GM12878 (cell line): ENCODE measurements around the gene MYMX. TPM values are rescaled to one million over a fixed set of nuclear protein-coding genes. Genes with fewer than 3 reads are reported as not detected.
A peak's percentile ranks its signal among the peaks of the same experiment; 100 is the strongest.

ENCODE experiments used
- ATAC-seq: fragments of 200-7000 bp; cut with Tn5 transposase; 3 replicates; pipeline ENCODE4 v1.9.1; 2020; ENCODE audit warnings: mild to moderate bottlenecking, moderate library complexity
- BruUV-seq: library from RNA; stranded (reverse); fragments of 400-500 nt; replicated peaks from 2 replicates; lab custom pipeline; 2021; lab: Mats Ljungman, UMichigan
- CTCF ChIA-PET: fragments of 300-600 bp; sonication (Branson Sonifier 250); formaldehyde crosslinking; extraction: SDS; loops from one replicate; lab custom pipeline; 2021; ENCODE audit warnings: inconsistent platforms; lab: Yijun Ruan, JAX
- POLR2A ChIA-PET: fragments of 350-600 bp; formaldehyde crosslinking; extraction: SDS; loops from one replicate; lab custom pipeline; 2021; ENCODE audit warnings: inconsistent platforms; lab: Charles Lee
- RAD21 ChIA-PET: fragments of 300-600 bp; sonication (Branson Sonifier 250); formaldehyde crosslinking; loops from one replicate; lab custom pipeline; 2023; ENCODE audit warnings: antibody characterized with exemption; ENCODE audit not compliant: unreplicated experiment; lab: Charles Lee
- SMC1A ChIA-PET: fragments of 300-600 bp; sonication (Branson Sonifier 250); formaldehyde crosslinking; loops from one replicate; lab custom pipeline; 2023; ENCODE audit not compliant: unreplicated experiment, uncharacterized antibody; lab: Charles Lee
- DNase-seq: peaks from one replicate; pipeline ENCODE4 v3.0.0-alpha.2; 2011; ENCODE audit warnings: low read depth, low spot score
- FAIRE-seq: peaks from 3 replicates; lab custom pipeline; 2011; peaks lifted over from hg19 to GRCh38; lab: Jason Lieb, UNC
- H2AFZ ChIP-seq: 2 replicates; pipeline ENCODE4 v1.6.0; 2011; ENCODE audit warnings: low read depth, low read length, control low read depth; ENCODE audit not compliant: control insufficient read depth
- H3K27ac ChIP-seq: 2 replicates; pipeline ENCODE4 v1.5.1; 2011; ENCODE audit warnings: control low read depth; ENCODE audit not compliant: control insufficient read depth, insufficient read depth
- H3K27me3 ChIP-seq, 2 experiments: replicated peaks in 1 of 2; 2 replicates each; pipeline versions ENCODE4 v1.6.0 to v1.6.1; 2011; ENCODE audit warnings: low read length in 1 of 2; ENCODE audit not compliant: control insufficient read depth in 2 of 2, insufficient read depth in 2 of 2
- H3K36me3 ChIP-seq, 2 experiments: 2 replicates each; pipeline ENCODE4 v1.5.1; 2011; ENCODE audit warnings: low read length in 1 of 2; ENCODE audit not compliant: control insufficient read depth in 2 of 2, insufficient read depth in 2 of 2
- H3K4me1 ChIP-seq: 2 replicates; pipeline ENCODE4 v1.6.1; 2011; ENCODE audit warnings: mild to moderate bottlenecking, low read length, moderate library complexity, mixed read lengths; ENCODE audit not compliant: control insufficient read depth, insufficient read depth
- H3K4me2 ChIP-seq: 2 replicates; pipeline ENCODE4 v1.6.0; 2011; ENCODE audit warnings: control low read depth; ENCODE audit not compliant: control insufficient read depth, insufficient read depth
- H3K4me3 ChIP-seq: fragments of 200-600 bp; sonication (generic); 2 replicates; pipeline ENCODE4 v1.5.1; 2016
- H3K79me2 ChIP-seq: 2 replicates; pipeline ENCODE4 v1.6.0; 2011; ENCODE audit warnings: low read length; ENCODE audit not compliant: control insufficient read depth, insufficient read depth
- H3K9ac ChIP-seq: 2 replicates; pipeline ENCODE4 v1.8.0; 2011; ENCODE audit warnings: low read length, control low read depth, mixed read lengths; ENCODE audit not compliant: control insufficient read depth, insufficient read depth
- H3K9me3 ChIP-seq: replicated peaks from 3 replicates; pipeline ENCODE4 v1.5.1; 2011; ENCODE audit warnings: mild to moderate bottlenecking, low read length; ENCODE audit not compliant: control insufficient read depth, insufficient read depth
- H4K20me1 ChIP-seq: 2 replicates; pipeline ENCODE4 v1.6.0; 2011; ENCODE audit not compliant: control insufficient read depth, insufficient read depth
- BCL11A ChIP-seq: IDR thresholded peaks from 2 replicates; pipeline ENCODE4 v1.6.1; 2011; ENCODE audit warnings: low read depth, low read length
- CBX5 ChIP-seq: sonication (generic); IDR thresholded peaks from 2 replicates; pipeline ENCODE4 v1.6.1; 2016; ENCODE audit warnings: low read depth, moderate library complexity, mild to moderate bottlenecking, inconsistent platforms
- CHD1 ChIP-seq: IDR thresholded peaks from 2 replicates; pipeline ENCODE4 v1.6.1; 2012; ENCODE audit warnings: low read depth, low read length, improper control_type of control experiment
- CHD4 ChIP-seq: fragments of 200-600 bp; sonication (generic); IDR thresholded peaks from 2 replicates; pipeline ENCODE4 v1.6.1; 2016; ENCODE audit warnings: mild to moderate bottlenecking
- CREB1 ChIP-seq: IDR thresholded peaks from 2 replicates; pipeline ENCODE4 v1.6.1; 2012; ENCODE audit warnings: low read depth, mild to moderate bottlenecking, inconsistent platforms
- EGR1 ChIP-seq, 2 experiments: IDR thresholded peaks; 1 replicate in 1 of 2; 2 replicates in 1 of 2; pipeline ENCODE4 v1.6.1; 2011 to 2012; ENCODE audit warnings: low read depth in 2 of 2, low read length in 2 of 2, borderline replicate concordance in 1 of 2, mild to moderate bottlenecking in 1 of 2, moderate library complexity in 1 of 2
- ETV6 ChIP-seq, 2 experiments: fragments of 450-650 bp in 1 of 2; IDR thresholded peaks in 1 of 2; conservative IDR thresholded peaks in 1 of 2; 2 replicates each; pipeline ENCODE4 v1.6.1; 2014; ENCODE audit warnings: antibody characterized with exemption in 1 of 2, borderline replicate concordance in 1 of 2, low read depth in 1 of 2, mild to moderate bottlenecking in 1 of 2, moderate library complexity in 1 of 2
- FOXK2 ChIP-seq: fragments of 450-650 bp; IDR thresholded peaks from 2 replicates; pipeline ENCODE4 v1.6.1; 2017; ENCODE audit warnings: mild to moderate bottlenecking, moderate library complexity
- FOXM1 ChIP-seq: IDR thresholded peaks from 2 replicates; pipeline ENCODE4 v1.6.1; 2012; ENCODE audit warnings: low read depth, mild to moderate bottlenecking, inconsistent platforms, low read length, moderate library complexity
- KLF5 ChIP-seq: fragments of 450-650 bp; IDR thresholded peaks from 2 replicates; pipeline ENCODE4 v1.6.1; 2014; ENCODE audit warnings: mild to moderate bottlenecking; ENCODE audit not compliant: partially characterized antibody
- MXI1 ChIP-seq: fragments of 150-350 bp; IDR thresholded peaks from 2 replicates; pipeline ENCODE4 v1.6.1; 2011; ENCODE audit warnings: low read depth, mild to moderate bottlenecking, inconsistent platforms, low read length, improper control_type of control experiment
- NFYB ChIP-seq: IDR thresholded peaks from 2 replicates; pipeline ENCODE4 v1.6.1; 2011; ENCODE audit warnings: low read depth, mild to moderate bottlenecking, low read length, improper control_type of control experiment, moderate library complexity; ENCODE audit not compliant: insufficient read depth
- NR2F1 ChIP-seq: fragments of 450-650 bp; conservative IDR thresholded peaks from 2 replicates; pipeline ENCODE4 v1.6.1; 2017; ENCODE audit warnings: mild to moderate bottlenecking
- RFX5 ChIP-seq: IDR thresholded peaks from 2 replicates; pipeline ENCODE4 v1.6.1; 2011; ENCODE audit warnings: low read depth, low read length, improper control_type of control experiment
- SREBF2 ChIP-seq: IDR thresholded peaks from 2 replicates; pipeline ENCODE4 v1.6.1; 2012; ENCODE audit warnings: mild to moderate bottlenecking, low read length
- TCF12 ChIP-seq: IDR thresholded peaks from 2 replicates; pipeline ENCODE4 v1.6.1; 2011; ENCODE audit warnings: low read depth, mild to moderate bottlenecking, low read length
- WRNIP1 ChIP-seq: IDR thresholded peaks from 2 replicates; pipeline ENCODE4 v1.6.1; 2011; ENCODE audit warnings: low read depth, low read length, improper control_type of control experiment, borderline replicate concordance
- ZNF274 ChIP-seq: IDR thresholded peaks from one replicate; pipeline ENCODE4 v1.8.0; 2011; ENCODE audit not compliant: insufficient read length, insufficient read depth
- WGBS: methylation state at CpG from one replicate; pipeline ENCODE4 v1.1.6; 2016; ENCODE audit warnings: low lambda C conversion rate; ENCODE audit not compliant: insufficient replicate concordance, insufficient coverage; ENCODE audit errors: missing lambda C conversion rate; 5-methylcytosine and 5-hydroxymethylcytosine counted together
- in situ Hi-C: fragments of 300-500 bp; cut with MboI; formaldehyde crosslinking; loops from 9 replicates; pipeline ENCODE4 v1.14.3; 2018; ENCODE audit warnings: mixed read lengths
- intact Hi-C: fragments of 100-400 bp; cut with micrococcal nuclease; formaldehyde crosslinking; loops from one replicate; pipeline ENCODE4 v1.14.2; 2022; ENCODE audit not compliant: unreplicated experiment
- polyA plus RNA-seq, 11 experiments: library from polyadenylated mRNA; depleted of rRNA in 4 of 11; unstranded in 6 of 11; stranded (reverse) in 5 of 11; fragments of >200 nt; fragmentation: Nextera tagmentation in 4 of 11; fragmentation: Illumina TruSeq in 1 of 11; extraction: Ambion mirVana in 4 of 11; extraction: Trizol in 1 of 11; gene quantifications; 1 replicate in 1 of 11; 2 replicates in 10 of 11; pipeline versions ENCODE4 v1.2.1 to v1.2.3, GENCODE V29; 2011 to 2016; ENCODE audit warnings: inconsistent platforms in 2 of 11, missing spikeins in 2 of 11, low read depth in 1 of 11
- total RNA-seq, 4 experiments: library from RNA; depleted of rRNA in 3 of 4; stranded (reverse); fragments of >200 nt in 3 of 4; fragmentation: Illumina TruSeq in 1 of 4; extraction: Trizol in 1 of 4; gene quantifications; 2 replicates each; pipeline versions ENCODE4 v1.2.1 to v1.2.3, GENCODE V29; 2013 to 2021
- TF ChIP-seq, protein P1 (sequence below), 3 experiments: IDR thresholded peaks in 2 of 3; conservative IDR thresholded peaks in 1 of 3; 2 replicates each; pipeline ENCODE4 v1.5.1; 2011; ENCODE audit warnings: low read depth in 3 of 3, low read length in 3 of 3, mild to moderate bottlenecking in 3 of 3, control low read depth in 2 of 3, moderate library complexity in 2 of 3, inconsistent platforms in 1 of 3, mixed read lengths in 1 of 3; ENCODE audit not compliant: control insufficient read depth in 2 of 3, insufficient read depth in 1 of 3; ENCODE audit errors: extremely low read depth in 1 of 3
- TF ChIP-seq, protein P2 (sequence below): fragments of 450-650 bp; conservative IDR thresholded peaks from 2 replicates; pipeline ENCODE4 v1.6.1; 2017; ENCODE audit warnings: mild to moderate bottlenecking, moderate library complexity

Gene MYMX
- total and polyA plus RNA-seq, 10 of the 15 experiments (the other 5 are each of a cell fraction or from before 2014, with no cell fraction given) = not detected

DNA sequence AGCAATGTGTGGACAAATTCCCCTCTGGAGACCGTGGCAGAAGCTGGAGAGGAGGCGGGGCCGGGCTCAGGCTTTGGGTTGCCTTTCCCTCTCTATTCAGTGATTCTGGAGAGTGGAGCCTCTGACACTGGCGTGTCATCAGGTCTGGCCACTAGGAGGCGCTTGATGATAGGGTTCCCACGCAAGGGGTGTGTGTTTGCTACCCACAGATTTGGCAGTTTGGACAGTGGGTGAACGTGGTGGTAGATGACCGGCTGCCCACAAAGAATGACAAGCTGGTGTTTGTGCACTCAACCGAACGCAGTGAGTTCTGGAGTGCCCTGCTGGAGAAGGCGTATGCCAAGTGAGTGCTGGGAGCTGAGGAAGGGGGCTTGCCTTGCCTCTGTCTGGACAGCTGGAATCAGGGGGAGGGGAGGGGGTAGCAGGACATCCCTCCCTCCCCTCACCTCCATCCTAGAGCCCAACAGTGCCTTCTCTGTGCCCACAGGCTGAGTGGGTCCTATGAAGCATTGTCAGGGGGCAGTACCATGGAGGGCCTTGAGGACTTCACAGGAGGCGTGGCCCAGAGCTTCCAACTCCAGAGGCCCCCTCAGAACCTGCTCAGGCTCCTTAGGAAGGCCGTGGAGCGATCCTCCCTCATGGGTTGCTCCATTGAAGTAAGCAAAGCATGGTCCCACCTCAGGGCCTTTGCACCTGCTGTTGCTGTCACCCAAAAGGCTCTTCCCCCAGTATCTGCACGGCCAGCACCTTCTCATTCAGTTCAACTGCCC lies 43.8 kb upstream of the MYMX start:
- POLR2A ChIA-PET = interaction anchor here (0.6 to 1.0 kb wide), 4 partner anchors 54 to 94 kb away, joined by 3 read pairs; no protein-coding TSS in a partner anchor
- no peaks in the 10 kb centered on the region for H4K20me1 ChIP-seq
- H3K4me3 ChIP-seq = no peak overlapping the region
- H3K36me3 ChIP-seq = no peaks in the 10 kb centered on the region
- peaks cover 2% of the 10 kb centered on the region; the same call in 1 of the 3 replicates for H3K9me3 ChIP-seq
- DNase-seq = peak; percentile 30
- CTCF ChIA-PET = interaction anchor here (0.7 to 8.6 kb wide), 37 partner anchors 9 to 877 kb away, joined by 3 to 117 read pairs (median 5); partner anchors contain the start of genes CAPN11, HSP90AB1, SLC29A1 and SLC35B2
- peak; percentile 89 for ATAC-seq
- no peak overlapping the region for H3K9ac ChIP-seq
- no peak overlapping the region for H2AFZ ChIP-seq
- peaks cover 16% of the 10 kb centered on the region for H3K4me1 ChIP-seq
- in situ Hi-C loops (loop anchor here (5.0 kb wide), 1 partner anchor 64 kb away; no protein-coding TSS in a partner anchor), intact Hi-C loops (loop anchor here (1.0 kb wide), 2 partner anchors 65 to 165 kb away; no protein-coding TSS in a partner anchor)
- 0 out of 2 replicates have a peak overlapping the region, but pooled peaks have one; percentile 3 for H3K4me2 ChIP-seq
- RAD21 ChIA-PET = interaction anchor here (0.7 to 3.5 kb wide), 16 partner anchors 16 to 131 kb away, joined by 3 to 29 read pairs (median 5); partner anchors contain the start of genes NFKBIE, SLC29A1 and SLC35B2
- no peak overlapping the region for H3K27ac ChIP-seq
- no peaks in the 10 kb centered on the region for H3K79me2 ChIP-seq
- SMC1A ChIA-PET = interaction anchor here (1.0 to 2.2 kb wide), 18 partner anchors 10 to 166 kb away, joined by 3 to 26 read pairs (median 4); partner anchors contain the start of genes HSP90AB1 and SLC35B2
- BruUV-seq = no TSS peak
- peak; percentile 86 for FAIRE-seq
- H3K27me3 ChIP-seq = no peaks in the 10 kb centered on the region; a peak in 2 of 4 replicates
- 20% methylated on average over 15 of the region's 15 CpGs for WGBS
- TF ChIP-seq WRNIP1 = no peak
- TF ChIP-seq NR2F1 = no peak; the same call in 1 of the 2 replicates
- TF ChIP-seq ETV6 (conservative IDR thresholded peaks at IDR 0.05 in 1 of 2, IDR thresholded peaks at IDR 0.05 in 1 of 2; ENCODE audit: borderline replicate concordance in 1 of 2, low read depth in 1 of 2) = no peak
- no peak for TF ChIP-seq CHD4
- TF ChIP-seq MXI1 = peak; percentile 48; the same call in 1 of the 2 replicates
- no peak for TF ChIP-seq CHD1
- TF ChIP-seq, protein P1, sequence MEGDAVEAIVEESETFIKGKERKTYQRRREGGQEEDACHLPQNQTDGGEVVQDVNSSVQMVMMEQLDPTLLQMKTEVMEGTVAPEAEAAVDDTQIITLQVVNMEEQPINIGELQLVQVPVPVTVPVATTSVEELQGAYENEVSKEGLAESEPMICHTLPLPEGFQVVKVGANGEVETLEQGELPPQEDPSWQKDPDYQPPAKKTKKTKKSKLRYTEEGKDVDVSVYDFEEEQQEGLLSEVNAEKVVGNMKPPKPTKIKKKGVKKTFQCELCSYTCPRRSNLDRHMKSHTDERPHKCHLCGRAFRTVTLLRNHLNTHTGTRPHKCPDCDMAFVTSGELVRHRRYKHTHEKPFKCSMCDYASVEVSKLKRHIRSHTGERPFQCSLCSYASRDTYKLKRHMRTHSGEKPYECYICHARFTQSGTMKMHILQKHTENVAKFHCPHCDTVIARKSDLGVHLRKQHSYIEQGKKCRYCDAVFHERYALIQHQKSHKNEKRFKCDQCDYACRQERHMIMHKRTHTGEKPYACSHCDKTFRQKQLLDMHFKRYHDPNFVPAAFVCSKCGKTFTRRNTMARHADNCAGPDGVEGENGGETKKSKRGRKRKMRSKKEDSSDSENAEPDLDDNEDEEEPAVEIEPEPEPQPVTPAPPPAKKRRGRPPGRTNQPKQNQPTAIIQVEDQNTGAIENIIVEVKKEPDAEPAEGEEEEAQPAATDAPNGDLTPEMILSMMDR (IDR thresholded peaks at IDR 0.05 in 2 of 3, conservative IDR thresholded peaks at IDR 0.05 in 1 of 3; ENCODE audit: control insufficient read depth in 2 of 3, extremely low read depth in 1 of 3, insufficient read depth in 1 of 3, low read depth in 3 of 3, low read length in 3 of 3) = peak; percentile 92 to 98 (median 98); a peak in 5 of 6 replicates
- TF ChIP-seq CBX5 = no peak
- no peak for TF ChIP-seq ZNF274
- TF ChIP-seq RFX5 = no peak
- no peak for TF ChIP-seq TCF12
- no peak for TF ChIP-seq SREBF2
- TF ChIP-seq CREB1 = peak; percentile 44; the same call in 1 of the 2 replicates
- TF ChIP-seq FOXM1 = 0 out of 2 replicates have a peak, but pooled peaks have one; percentile 14
- TF ChIP-seq, protein P2, sequence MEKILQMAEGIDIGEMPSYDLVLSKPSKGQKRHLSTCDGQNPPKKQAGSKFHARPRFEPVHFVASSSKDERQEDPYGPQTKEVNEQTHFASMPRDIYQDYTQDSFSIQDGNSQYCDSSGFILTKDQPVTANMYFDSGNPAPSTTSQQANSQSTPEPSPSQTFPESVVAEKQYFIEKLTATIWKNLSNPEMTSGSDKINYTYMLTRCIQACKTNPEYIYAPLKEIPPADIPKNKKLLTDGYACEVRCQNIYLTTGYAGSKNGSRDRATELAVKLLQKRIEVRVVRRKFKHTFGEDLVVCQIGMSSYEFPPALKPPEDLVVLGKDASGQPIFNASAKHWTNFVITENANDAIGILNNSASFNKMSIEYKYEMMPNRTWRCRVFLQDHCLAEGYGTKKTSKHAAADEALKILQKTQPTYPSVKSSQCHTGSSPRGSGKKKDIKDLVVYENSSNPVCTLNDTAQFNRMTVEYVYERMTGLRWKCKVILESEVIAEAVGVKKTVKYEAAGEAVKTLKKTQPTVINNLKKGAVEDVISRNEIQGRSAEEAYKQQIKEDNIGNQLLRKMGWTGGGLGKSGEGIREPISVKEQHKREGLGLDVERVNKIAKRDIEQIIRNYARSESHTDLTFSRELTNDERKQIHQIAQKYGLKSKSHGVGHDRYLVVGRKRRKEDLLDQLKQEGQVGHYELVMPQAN = peak; percentile 51; the same call in 1 of the 2 replicates
- no peak for TF ChIP-seq FOXK2
- no peak for TF ChIP-seq KLF5
- TF ChIP-seq NFYB = no peak
- TF ChIP-seq EGR1 (IDR thresholded peaks at IDR 0.05; ENCODE audit: borderline replicate concordance in 1 of 2, low read depth in 2 of 2, low read length in 2 of 2) = no peak
- TF ChIP-seq BCL11A = no peak
